Spinal cord (tissue), 10 donors: ENCODE measurements around the gene GRK2. TPM values are rescaled to one million over a fixed set of nuclear protein-coding genes. Genes with fewer than 3 reads are reported as not detected.

ENCODE experiments used
- DNase-seq, 6 donors: peaks; one replicate each; pipeline versions ENCODE4 v3.0.0 to v3.0.0-alpha.2; 2013 to 2015; ENCODE audit warnings: low spot score in 6 of 6, low read depth in 4 of 6
- H3K27ac ChIP-seq: one replicate; pipeline ENCODE4 v1.5.1; 2013; ENCODE audit warnings: low read depth, low read length, control low read depth
- H3K27me3 ChIP-seq: one replicate; pipeline ENCODE4 v1.6.1; 2013; ENCODE audit warnings: low read length; ENCODE audit not compliant: control insufficient read depth, insufficient read depth
- H3K36me3 ChIP-seq: one replicate; pipeline ENCODE4 v1.6.1; 2013; ENCODE audit warnings: low read length; ENCODE audit not compliant: control insufficient read depth, insufficient read depth
- H3K4me1 ChIP-seq: one replicate; pipeline ENCODE4 v1.6.1; 2013; ENCODE audit warnings: low read length; ENCODE audit not compliant: control insufficient read depth, insufficient read depth
- H3K4me3 ChIP-seq: one replicate; pipeline ENCODE4 v1.5.1; 2013; ENCODE audit warnings: low read depth, low read length, control low read depth
- H3K9me3 ChIP-seq: one replicate; pipeline ENCODE4 v1.6.1; 2013; ENCODE audit warnings: low read length; ENCODE audit not compliant: control insufficient read depth, insufficient read depth
- WGBS: methylation state at CpG from one replicate; pipeline ENCODE4 v1.1.5; 2013; ENCODE audit warnings: missing lambda C conversion rate; ENCODE audit not compliant: insufficient coverage; 5-methylcytosine and 5-hydroxymethylcytosine counted together
- polyA plus RNA-seq, 2 donors: library from polyadenylated mRNA; unstranded; fragments of 120-200 nt; gene quantifications; one replicate each; pipeline ENCODE4 v1.2.1, GENCODE V29; 2013; ENCODE audit not compliant: insufficient read length in 2 of 2
- total RNA-seq, 2 donors: library from RNA; depleted of rRNA in 1 of 2; stranded (reverse); fragments of 120-200 nt in 1 of 2; fragments of >200 nt in 1 of 2; gene quantifications; one replicate each; pipeline versions ENCODE4 v1.2.3 to v1.2.4, GENCODE V29; 2013 to 2014
- donor health status: healthy.

GRK2 gene
- total and polyA plus RNA-seq, 4 donors: 44.6 to 125 (median 75.8) TPM

- no peaks in the 10 kb centered on the region for H3K27me3 ChIP-seq
- 20% methylated on average over 9 of the region's 15 CpGs for WGBS
- no peaks in the 10 kb centered on the region for H3K9me3 ChIP-seq
- peak overlapping the region; percentile 21 for H3K4me3 ChIP-seq
- peaks cover 59% of the 10 kb centered on the region for H3K36me3 ChIP-seq
- peaks cover 84% of the 10 kb centered on the region for H3K4me1 ChIP-seq
- peak overlapping the region; percentile 42 for H3K27ac ChIP-seq
- peak in 2 of 6 donors; percentile 68 to 93 for DNase-seq
Observed at GRCh38 chr11:67269401-67270255, 3.4 kb downstream of the GRK2 start.

GRCh38 chr11:67270256-67271204 is 4.3 kb downstream of the GRK2 start:
- Histone ChIP-seq H3K4me3 (peak overlapping the region; percentile 21), H3K9me3 (no peaks in the 10 kb centered on the region), H3K36me3 (peaks cover 68% of the 10 kb centered on the region), H3K27ac (peak overlapping the region; percentile 42), H3K4me1 (peaks cover 92% of the 10 kb centered on the region), H3K27me3 (no peaks in the 10 kb centered on the region)
- WGBS: 22% methylated on average over 27 of the region's 28 CpGs
- DNase-seq: peak in 2 of 6 donors; percentile 69 to 91

GRCh38 chr11:67271205-67271540 is 4.9 kb downstream of the GRK2 start:
- Histone ChIP-seq H3K27ac (no peak overlapping the region), H3K4me3 (no peak overlapping the region), H3K36me3 (peaks cover 74% of the 10 kb centered on the region), H3K9me3 (no peaks in the 10 kb centered on the region), H3K4me1 (peaks cover 92% of the 10 kb centered on the region), H3K27me3 (no peaks in the 10 kb centered on the region)
- no peak for DNase-seq
- 60% methylated on average over 5 of the region's 5 CpGs for WGBS

- Histone ChIP-seq H3K36me3 (peaks cover 75% of the 10 kb centered on the region), H3K9me3 (no peaks in the 10 kb centered on the region), H3K4me1 (peaks cover 98% of the 10 kb centered on the region), H3K27me3 (no peaks in the 10 kb centered on the region), H3K4me3 (no peak overlapping the region), H3K27ac (peak overlapping the region; percentile 52)
- 63% methylated on average over 19 of the region's 19 CpGs for WGBS
- peak in 1 of 6 donors; percentile 54 for DNase-seq
Observed at GRCh38 chr11:67271541-67272284, 5.4 kb downstream of the GRK2 start.

- peak overlapping the region; percentile 52 for H3K27ac ChIP-seq
- H3K4me1 ChIP-seq: peaks cover 99% of the 10 kb centered on the region
- no peak overlapping the region for H3K4me3 ChIP-seq
- H3K27me3 ChIP-seq: no peaks in the 10 kb centered on the region
- peaks cover 77% of the 10 kb centered on the region for H3K36me3 ChIP-seq
- H3K9me3 ChIP-seq: no peaks in the 10 kb centered on the region
- 82% methylated on average over 23 of the region's 23 CpGs for WGBS
- no peak for DNase-seq
Observed at GRCh38 chr11:67272327-67273259, 6.3 kb downstream of the GRK2 start.

- no peak overlapping the region for H3K4me3 ChIP-seq
- 76% methylated on average over 13 of the region's 14 CpGs for WGBS
- H3K9me3 ChIP-seq: no peaks in the 10 kb centered on the region
- no peaks in the 10 kb centered on the region for H3K27me3 ChIP-seq
- peaks cover 77% of the 10 kb centered on the region for H3K36me3 ChIP-seq
- no peak overlapping the region for H3K27ac ChIP-seq
- peaks cover 98% of the 10 kb centered on the region for H3K4me1 ChIP-seq
- DNase-seq: no peak
Observed at GRCh38 chr11:67273260-67273990, 7.2 kb downstream of the GRK2 start.

GRCh38 chr11:67274768-67275605 is 8.7 kb downstream of the GRK2 start:
- Histone ChIP-seq H3K36me3 (peaks cover 82% of the 10 kb centered on the region), H3K9me3 (no peaks in the 10 kb centered on the region), H3K4me3 (no peak overlapping the region), H3K27me3 (no peaks in the 10 kb centered on the region), H3K4me1 (peaks cover 85% of the 10 kb centered on the region), H3K27ac (no peak overlapping the region)
- WGBS: 77% methylated on average over 35 of the region's 35 CpGs
- no peak for DNase-seq
